ENCODE results near the gene PLA2G4C.
"Not testable (repeated sequence)": the region's sequence is repeated elsewhere in the genome, so short reads cannot be mapped to it uniquely, and the experiment has no call there.

The PLA2G4C gene

DNA sequence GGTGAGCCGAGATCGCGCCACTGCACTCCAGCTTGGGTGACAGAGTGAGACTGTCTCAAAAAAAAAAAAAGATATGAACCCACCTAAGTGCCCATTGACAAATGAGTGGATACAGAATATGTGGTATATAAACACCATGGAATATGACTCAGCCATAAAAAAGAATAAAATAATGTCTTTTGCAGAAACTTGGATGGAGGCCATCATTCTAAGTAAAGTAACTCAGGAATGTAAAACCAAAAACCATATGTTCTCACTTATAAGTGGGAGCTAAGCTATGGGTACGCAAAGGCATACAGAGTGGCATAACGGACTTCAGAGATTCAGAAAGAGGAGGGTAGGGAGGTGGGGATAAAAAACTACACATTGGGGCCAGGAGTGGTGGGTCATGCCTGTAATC, 29.5 kb downstream of the PLA2G4C start:
- Histone ChIP-seq H3K4me3 (no peak overlapping the region), H3K27ac (no peak overlapping the region)
- no peak for DNase-seq (ENCODE audit: low spot score)
- TF ChIP-seq, protein P1, sequence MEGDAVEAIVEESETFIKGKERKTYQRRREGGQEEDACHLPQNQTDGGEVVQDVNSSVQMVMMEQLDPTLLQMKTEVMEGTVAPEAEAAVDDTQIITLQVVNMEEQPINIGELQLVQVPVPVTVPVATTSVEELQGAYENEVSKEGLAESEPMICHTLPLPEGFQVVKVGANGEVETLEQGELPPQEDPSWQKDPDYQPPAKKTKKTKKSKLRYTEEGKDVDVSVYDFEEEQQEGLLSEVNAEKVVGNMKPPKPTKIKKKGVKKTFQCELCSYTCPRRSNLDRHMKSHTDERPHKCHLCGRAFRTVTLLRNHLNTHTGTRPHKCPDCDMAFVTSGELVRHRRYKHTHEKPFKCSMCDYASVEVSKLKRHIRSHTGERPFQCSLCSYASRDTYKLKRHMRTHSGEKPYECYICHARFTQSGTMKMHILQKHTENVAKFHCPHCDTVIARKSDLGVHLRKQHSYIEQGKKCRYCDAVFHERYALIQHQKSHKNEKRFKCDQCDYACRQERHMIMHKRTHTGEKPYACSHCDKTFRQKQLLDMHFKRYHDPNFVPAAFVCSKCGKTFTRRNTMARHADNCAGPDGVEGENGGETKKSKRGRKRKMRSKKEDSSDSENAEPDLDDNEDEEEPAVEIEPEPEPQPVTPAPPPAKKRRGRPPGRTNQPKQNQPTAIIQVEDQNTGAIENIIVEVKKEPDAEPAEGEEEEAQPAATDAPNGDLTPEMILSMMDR (IDR thresholded peaks at IDR 0.05) = no peak

DNA sequence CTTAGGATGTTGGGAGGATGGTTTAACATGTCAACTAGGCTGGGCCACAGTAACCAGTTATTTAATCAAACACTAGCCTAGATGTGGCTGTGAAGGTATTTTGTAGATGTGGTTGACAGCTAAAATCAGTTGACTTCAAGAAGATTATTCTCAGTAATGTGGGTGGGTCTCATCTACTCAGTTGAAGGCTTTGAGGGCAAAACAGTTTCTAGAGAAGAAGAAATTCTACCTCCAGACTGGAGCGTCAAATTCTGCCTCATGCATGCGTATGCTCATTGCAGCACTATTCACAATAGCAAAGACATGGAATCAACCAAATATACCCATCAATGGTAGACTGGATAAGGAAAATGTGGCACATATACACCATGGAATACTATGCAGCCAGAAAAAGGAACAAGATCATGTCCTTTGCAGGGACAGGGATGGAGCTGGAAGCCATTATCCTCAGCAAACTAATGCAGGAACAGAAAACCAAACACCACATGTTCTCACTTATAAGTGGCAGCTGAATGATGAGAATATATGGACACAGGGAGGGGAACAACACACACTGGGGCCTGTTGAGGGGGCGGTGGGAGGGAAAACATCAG, 40.3 kb downstream of the PLA2G4C start:
- not testable (repeated sequence) for DNase-seq (ENCODE audit: low spot score); H3K4me3 ChIP-seq; H3K27ac ChIP-seq

DNA sequence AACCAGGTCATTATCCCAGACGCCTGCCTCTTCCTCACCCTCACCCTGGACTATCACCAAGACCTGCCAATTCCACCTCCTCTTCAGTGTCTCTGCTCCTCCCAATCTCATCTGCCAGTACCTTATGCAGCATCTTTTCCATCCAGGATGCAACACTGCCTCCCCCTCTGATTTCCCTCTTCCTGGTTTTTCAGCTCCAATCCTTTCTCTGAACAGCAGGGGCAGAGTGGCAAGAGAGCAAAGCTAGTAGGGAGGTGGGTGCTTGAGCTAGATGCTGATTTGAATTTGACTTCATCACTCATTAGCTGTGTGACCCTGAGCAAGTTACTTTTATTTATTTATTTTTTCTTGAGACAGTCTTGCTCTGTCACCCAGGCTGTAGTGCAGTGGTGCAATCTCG, 41.2 kb downstream of the PLA2G4C start:
- TF ChIP-seq, protein P1 (IDR thresholded peaks at IDR 0.05) = no peak
- Histone ChIP-seq H3K27ac (no peak overlapping the region), H3K4me3 (no peak overlapping the region)
- DNase-seq (ENCODE audit: low spot score) = no peak

DNA sequence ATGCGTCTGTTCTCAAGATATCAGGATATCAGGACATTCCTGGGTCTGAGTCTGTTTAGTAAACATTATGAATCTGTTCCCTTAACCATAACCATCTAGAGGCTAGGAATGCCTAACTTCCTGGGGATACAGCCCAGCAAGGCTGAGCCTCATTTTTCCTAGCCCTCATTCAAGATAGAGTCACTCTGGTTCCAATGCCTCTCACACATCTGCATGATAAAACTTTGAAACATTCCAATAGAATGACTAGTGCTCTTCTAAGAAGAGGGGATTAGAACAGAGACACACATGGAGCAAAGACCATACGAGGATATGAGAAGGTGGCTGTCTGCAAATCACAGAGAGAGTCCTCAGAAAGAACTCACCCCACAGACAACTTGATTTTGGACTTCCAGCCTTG, 46.1 kb downstream of the PLA2G4C start:
- TF ChIP-seq, protein P1 (IDR thresholded peaks at IDR 0.05) = no peak
- no peak for DNase-seq (ENCODE audit: low spot score)
- Histone ChIP-seq H3K27ac (no peak overlapping the region), H3K4me3 (no peak overlapping the region)

DNA sequence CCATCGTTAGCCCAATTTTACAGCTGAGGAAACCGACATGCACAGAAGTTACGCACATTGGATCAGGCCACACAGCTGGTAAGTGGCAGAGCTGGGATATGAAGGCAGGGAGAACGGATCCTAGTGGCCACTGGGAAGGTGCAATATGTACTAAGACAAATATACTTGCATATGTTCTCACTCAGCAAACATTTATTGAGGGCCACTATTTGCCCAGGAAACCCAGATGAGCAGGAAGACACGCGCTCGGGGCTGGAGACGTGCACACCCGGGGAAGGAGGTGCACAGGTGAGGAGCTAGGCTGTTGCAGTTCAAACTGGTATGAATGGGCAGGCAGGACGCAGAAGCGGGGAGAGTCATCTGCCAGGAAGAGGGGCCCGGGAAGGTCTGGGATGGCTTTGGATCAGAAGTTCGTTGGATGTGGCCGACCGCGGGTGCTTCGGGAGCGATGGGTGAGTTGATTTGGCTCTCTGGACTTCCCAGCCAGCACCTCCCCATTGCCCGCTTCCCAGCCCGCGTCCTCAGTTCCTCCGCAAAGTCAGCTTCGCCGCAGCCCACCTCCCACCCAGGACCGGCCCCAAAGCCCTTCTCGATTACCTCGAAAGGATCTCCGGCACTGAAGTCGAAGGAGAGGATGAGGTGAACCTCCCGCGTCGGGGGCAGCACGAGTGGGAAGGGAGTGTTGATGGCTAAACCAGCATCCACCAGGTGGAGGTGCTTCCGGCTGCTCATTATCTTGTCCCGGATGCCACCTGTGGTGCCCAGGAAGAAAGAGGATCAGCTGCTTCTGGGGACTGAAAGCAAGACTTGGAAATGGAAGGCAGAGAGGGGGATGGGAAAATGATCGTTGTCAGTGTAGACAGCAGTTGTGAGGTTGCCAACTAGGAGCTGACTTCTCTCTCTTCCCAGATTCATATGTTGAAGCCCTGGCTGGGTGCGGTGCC, 48.9 kb downstream of the PLA2G4C start:
- H3K4me3 ChIP-seq = no peak overlapping the region
- TF ChIP-seq, protein P1 (IDR thresholded peaks at IDR 0.05) = no peak
- H3K27ac ChIP-seq = no peak overlapping the region
- DNase-seq (ENCODE audit: low spot score) = no peak

DNA sequence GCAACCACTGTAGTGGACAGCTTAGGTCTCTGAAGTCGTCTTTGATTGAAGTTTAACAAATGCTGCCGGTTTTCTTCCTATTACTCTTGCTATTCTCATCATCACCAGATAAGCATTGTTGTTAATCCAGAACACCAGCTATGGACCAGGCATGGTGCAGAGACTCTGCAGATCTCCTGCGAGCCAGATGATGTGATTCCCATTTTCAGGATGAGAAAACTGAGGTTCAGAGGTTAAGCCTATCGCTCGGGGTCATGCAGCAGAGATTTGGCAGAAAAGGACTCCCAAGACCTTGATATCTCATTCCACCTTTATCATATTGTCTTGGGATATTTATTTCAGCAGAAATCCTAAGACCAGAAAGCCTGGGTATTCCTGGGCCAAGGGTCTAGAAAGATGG, 50.2 kb downstream of the PLA2G4C start:
- H3K4me3 ChIP-seq = no peak overlapping the region
- TF ChIP-seq, protein P1 (IDR thresholded peaks at IDR 0.05) = no peak
- DNase-seq (ENCODE audit: low spot score) = no peak
- H3K27ac ChIP-seq = no peak overlapping the region

DNA sequence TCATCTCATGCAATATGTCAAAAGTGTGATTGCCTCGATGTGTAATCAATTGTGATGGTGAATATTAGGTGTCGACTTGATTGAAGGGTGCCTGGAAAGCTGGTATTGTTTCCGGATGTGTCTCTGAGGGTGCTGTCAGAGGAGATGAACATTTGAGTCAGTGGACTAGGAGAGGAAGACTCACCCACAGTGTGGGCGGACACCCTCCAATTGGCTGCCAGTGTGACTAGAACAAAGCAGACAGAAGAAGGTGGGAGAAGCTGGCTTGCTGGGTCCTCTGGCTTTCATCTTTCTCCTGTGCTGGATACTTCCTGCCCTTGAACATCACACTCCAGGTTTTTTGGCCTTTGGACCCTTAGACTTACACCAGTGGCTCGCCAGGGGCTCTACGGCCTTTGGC, 51.3 kb downstream of the PLA2G4C start:
- Histone ChIP-seq H3K4me3 (no peak overlapping the region), H3K27ac (no peak overlapping the region)
- TF ChIP-seq, protein P1 (IDR thresholded peaks at IDR 0.05) = no peak
- DNase-seq (ENCODE audit: low spot score) = no peak

All from coronary artery (tissue), 2 donors.